Left ventricle myocardium inferior (tissue), 1 donor: Measurements from ENCODE around the gene IWS1. TPM values are rescaled to one million over a fixed set of nuclear protein-coding genes. Genes with fewer than 3 reads are reported as not detected.
A peak's percentile ranks its signal among the peaks of the same experiment; 100 is the strongest.

Experiments used
- DNase-seq: peaks from one replicate; pipeline ENCODE4 v3.0.0-alpha.2; 2020
- H3K27ac ChIP-seq: fragments of 200-600 bp; replicated peaks from 2 replicates; pipeline ENCODE4 v1.8.0; 2021
- H3K27me3 ChIP-seq: fragments of 200-600 bp; 2 replicates; pipeline ENCODE4 v1.8.0; 2021; ENCODE audit warnings: low read depth
- H3K36me3 ChIP-seq: fragments of 200-600 bp; 2 replicates; pipeline ENCODE4 v1.8.0; 2021
- H3K4me1 ChIP-seq: fragments of 200-600 bp; 2 replicates; pipeline ENCODE4 v1.8.0; 2021
- H3K4me3 ChIP-seq: fragments of 200-600 bp; 2 replicates; pipeline ENCODE4 v1.8.0; 2021; ENCODE audit warnings: mild to moderate bottlenecking, moderate library complexity
- H3K9me3 ChIP-seq: fragments of 200-600 bp; replicated peaks from 2 replicates; pipeline ENCODE4 v1.8.0; 2021
- CTCF ChIP-seq: fragments of 200-600 bp; IDR thresholded peaks from 2 replicates; pipeline ENCODE4 v1.8.0; 2021; ENCODE audit warnings: antibody characterized with exemption, mild to moderate bottlenecking, borderline replicate concordance
- intact Hi-C: fragments of 100-400 bp; cut with micrococcal nuclease; formaldehyde crosslinking; loops from one replicate; pipeline ENCODE4 v1.11.0; 2022
- total RNA-seq: library from RNA; stranded (reverse); fragmentation: NEBNext Ultra II Directional; extraction: Animal tissue kit (Norgen Biotek cat#: 25700); gene quantifications from one replicate; pipeline ENCODE4 v1.2.1, GENCODE V29; 2021
- donor health status: DM: no; HTN: yes; CAD: no; lungs with severe emphysema.

The IWS1 gene
- total RNA-seq, 1 donor from 2014 or later, result 59.8 TPM

- Histone ChIP-seq H3K4me3 (peak overlapping the region; percentile 11), H3K4me1 (peaks cover 66% of the 10 kb centered on the region), H3K27ac (peak overlapping the region; percentile 82), H3K9me3 (no peaks in the 10 kb centered on the region), H3K36me3 (peaks cover 35% of the 10 kb centered on the region), H3K27me3 (no peaks in the 10 kb centered on the region)
- TF ChIP-seq CTCF, result no peak
- intact Hi-C loops, result no loop called here
- DNase-seq, result peak; percentile 84
These were observed 10.1 kb downstream of the IWS1 start for GRCh38 chr2:127516041-127516762.

- Histone ChIP-seq H3K9me3 (no peaks in the 10 kb centered on the region), H3K27me3 (no peaks in the 10 kb centered on the region), H3K4me1 (peaks cover 66% of the 10 kb centered on the region), H3K27ac (peak overlapping the region; percentile 82), H3K4me3 (peak overlapping the region; percentile 11), H3K36me3 (peaks cover 28% of the 10 kb centered on the region)
- intact Hi-C loops, result no loop called here
- TF ChIP-seq CTCF, result no peak
- DNase-seq, result no peak
These were observed 10.8 kb downstream of the IWS1 start for GRCh38 chr2:127515383-127515915.

GRCh38 chr2:127514485-127514884 is 11.8 kb downstream of the IWS1 start:
- Histone ChIP-seq H3K27ac (peak overlapping the region; percentile 82), H3K4me3 (peak overlapping the region; percentile 26), H3K4me1 (peaks cover 76% of the 10 kb centered on the region), H3K36me3 (peaks cover 18% of the 10 kb centered on the region), H3K27me3 (no peaks in the 10 kb centered on the region), H3K9me3 (no peaks in the 10 kb centered on the region)
- no peak for TF ChIP-seq CTCF
- intact Hi-C loops, result no loop called here
- DNase-seq, result peak; percentile 57

GRCh38 chr2:127514076-127514475 is 12.2 kb downstream of the IWS1 start:
- intact Hi-C loops, result no loop called here
- no peaks in the 10 kb centered on the region for H3K27me3 ChIP-seq
- peak overlapping the region; percentile 26 for H3K4me3 ChIP-seq
- H3K27ac ChIP-seq, result peak overlapping the region; percentile 82
- DNase-seq, result no peak
- H3K9me3 ChIP-seq, result no peaks in the 10 kb centered on the region
- peaks cover 16% of the 10 kb centered on the region for H3K36me3 ChIP-seq
- TF ChIP-seq CTCF, result no peak
- peaks cover 80% of the 10 kb centered on the region for H3K4me1 ChIP-seq

GRCh38 chr2:127512362-127512761 is 13.9 kb downstream of the IWS1 start:
- H3K27ac ChIP-seq, result peak overlapping the region; percentile 44
- H3K4me3 ChIP-seq, result no peak overlapping the region
- intact Hi-C loops, result no loop called here
- H3K36me3 ChIP-seq, result peaks cover 6% of the 10 kb centered on the region
- no peak for DNase-seq
- peaks cover 93% of the 10 kb centered on the region for H3K4me1 ChIP-seq
- no peaks in the 10 kb centered on the region for H3K9me3 ChIP-seq
- no peak for TF ChIP-seq CTCF
- no peaks in the 10 kb centered on the region for H3K27me3 ChIP-seq
